ENCODE measurements around the gene PALD1.

PALD1 gene

GRCh38 chr10:70509757-70510147, 31.2 kb downstream of the PALD1 start:
- Histone ChIP-seq H3K4me3 (IDR thresholded peaks at IDR 0.05; ENCODE audit: insufficient read depth, low read depth, low read length) (no peak overlapping the region), H3K27me3 (ENCODE audit: insufficient read depth, low read depth) (peaks cover 2% of the 10 kb centered on the region; the same call in 1 of the 2 replicates), H3K9ac (no peak overlapping the region), H2AFZ (ENCODE audit: low read depth) (no peak overlapping the region), H3K4me2 (no peak overlapping the region), H4K20me1 (ENCODE audit: insufficient read depth) (no peaks in the 10 kb centered on the region), H3K79me2 (ENCODE audit: insufficient read depth, low read depth) (no peaks in the 10 kb centered on the region), H3K36me3 (ENCODE audit: insufficient read depth) (no peaks in the 10 kb centered on the region), H3K4me1 (ENCODE audit: low read depth, poor library complexity, severe bottlenecking) (peaks cover 8% of the 10 kb centered on the region), H3K27ac (no peak overlapping the region)
- TF ChIP-seq CTCF (conservative IDR thresholded peaks at IDR 0.05; ENCODE audit: low read depth, low read length) = no peak

DNA sequence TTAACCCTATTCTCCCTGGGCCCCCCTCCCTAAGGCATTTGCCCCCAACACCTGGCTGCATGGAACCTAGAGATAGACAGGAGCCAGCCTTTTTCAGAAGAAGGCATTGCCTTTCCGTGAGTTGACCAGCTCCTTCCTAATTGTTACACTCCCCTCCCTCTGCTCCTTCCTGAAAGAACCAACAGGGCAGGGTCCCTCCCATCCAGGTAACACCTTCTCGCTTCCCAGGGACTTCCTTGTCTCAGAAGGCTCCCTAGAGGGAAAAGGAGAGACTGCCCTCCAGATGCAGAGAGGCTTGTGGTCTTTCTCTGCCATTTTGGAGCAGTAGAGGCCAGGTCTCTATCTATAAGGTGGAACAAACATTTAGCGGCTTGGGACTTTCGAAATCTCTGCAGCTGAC, 31.9 kb downstream of the PALD1 start:
- Histone ChIP-seq H3K27ac (no peak overlapping the region), H3K9ac (no peak overlapping the region), H3K4me2 (no peak overlapping the region), H4K20me1 (ENCODE audit: insufficient read depth) (no peaks in the 10 kb centered on the region), H3K4me1 (ENCODE audit: low read depth, poor library complexity, severe bottlenecking) (peaks cover 8% of the 10 kb centered on the region), H3K79me2 (ENCODE audit: insufficient read depth, low read depth) (no peaks in the 10 kb centered on the region), H3K36me3 (ENCODE audit: insufficient read depth) (no peaks in the 10 kb centered on the region), H2AFZ (ENCODE audit: low read depth) (no peak overlapping the region), H3K4me3 (IDR thresholded peaks at IDR 0.05; ENCODE audit: insufficient read depth, low read depth, low read length) (no peak overlapping the region), H3K27me3 (ENCODE audit: insufficient read depth, low read depth) (peaks cover 2% of the 10 kb centered on the region; the same call in 1 of the 2 replicates)
- TF ChIP-seq CTCF (conservative IDR thresholded peaks at IDR 0.05; ENCODE audit: low read depth, low read length) = no peak

- no peak overlapping the region for H3K4me3 ChIP-seq (IDR thresholded peaks at IDR 0.05; ENCODE audit: insufficient read depth, low read depth, low read length)
- H3K79me2 ChIP-seq (ENCODE audit: insufficient read depth, low read depth) = no peaks in the 10 kb centered on the region
- peaks cover 8% of the 10 kb centered on the region for H3K4me1 ChIP-seq (ENCODE audit: low read depth, poor library complexity, severe bottlenecking)
- H2AFZ ChIP-seq (ENCODE audit: low read depth) = no peak overlapping the region
- no peaks in the 10 kb centered on the region for H4K20me1 ChIP-seq (ENCODE audit: insufficient read depth)
- H3K27me3 ChIP-seq (ENCODE audit: insufficient read depth, low read depth) = peaks cover 2% of the 10 kb centered on the region; the same call in 1 of the 2 replicates
- no peak overlapping the region for H3K9ac ChIP-seq
- TF ChIP-seq CTCF (conservative IDR thresholded peaks at IDR 0.05; ENCODE audit: low read depth, low read length) = no peak
- no peaks in the 10 kb centered on the region for H3K36me3 ChIP-seq (ENCODE audit: insufficient read depth)
- H3K27ac ChIP-seq = no peak overlapping the region
- no peak overlapping the region for H3K4me2 ChIP-seq
Measured at GRCh38 chr10:70510904-70511303, 32.3 kb downstream of the PALD1 start.

GRCh38 chr10:70512149-70512639, 33.6 kb downstream of the PALD1 start:
- Histone ChIP-seq H3K4me1 (ENCODE audit: low read depth, poor library complexity, severe bottlenecking) (peaks cover 8% of the 10 kb centered on the region), H3K79me2 (ENCODE audit: insufficient read depth, low read depth) (no peaks in the 10 kb centered on the region), H3K36me3 (ENCODE audit: insufficient read depth) (no peaks in the 10 kb centered on the region), H3K27ac (no peak overlapping the region), H3K27me3 (ENCODE audit: insufficient read depth, low read depth) (peaks cover 2% of the 10 kb centered on the region; the same call in 1 of the 2 replicates), H4K20me1 (ENCODE audit: insufficient read depth) (no peaks in the 10 kb centered on the region), H3K4me3 (IDR thresholded peaks at IDR 0.05; ENCODE audit: insufficient read depth, low read depth, low read length) (no peak overlapping the region), H2AFZ (ENCODE audit: low read depth) (no peak overlapping the region), H3K4me2 (no peak overlapping the region), H3K9ac (no peak overlapping the region)
- no peak for TF ChIP-seq CTCF (conservative IDR thresholded peaks at IDR 0.05; ENCODE audit: low read depth, low read length)

Data from KMS-11 (cell line).